Vagina (tissue), 2 donors: ENCODE data around the gene LHX2. TPM values are rescaled to one million over a fixed set of nuclear protein-coding genes. Genes with fewer than 3 reads are reported as not detected.

Experiments
- DNase-seq, 2 donors: peaks; one replicate each; pipeline ENCODE4 v3.0.0-alpha.2; 2017; ENCODE audit errors: extremely low spot score in 2 of 2
- H3K27ac ChIP-seq: fragments of 200-600 bp; sonication (generic); one replicate; pipeline ENCODE4 v1.5.1; 2019
- H3K27me3 ChIP-seq: fragments of 200-600 bp; sonication (generic); one replicate; pipeline ENCODE4 v1.5.1; 2019
- H3K36me3 ChIP-seq, 2 donors: fragments of 200-600 bp; sonication (generic); one replicate each; pipeline ENCODE4 v1.5.1; 2017 to 2019
- H3K4me1 ChIP-seq: fragments of 200-600 bp; sonication (generic); one replicate; pipeline ENCODE4 v1.5.1; 2019
- H3K4me3 ChIP-seq, 2 donors: fragments of 200-600 bp; sonication (generic); 1 replicate in 1 of 2; 2 replicates in 1 of 2; pipeline ENCODE4 v1.5.1; 2016 to 2019
- H3K9me3 ChIP-seq: fragments of 200-600 bp; sonication (generic); one replicate; pipeline ENCODE4 v1.5.1; 2019
- CTCF ChIP-seq, 3 experiments: fragments of 450-650 bp in 2 of 3; fragments of 200-600 bp in 1 of 3; sonication (generic) in 1 of 3; IDR thresholded peaks; one replicate each; pipeline ENCODE4 v1.5.1; 2017 to 2019; ENCODE audit warnings: antibody characterized with exemption in 3 of 3, mild to moderate bottlenecking in 2 of 3, moderate library complexity in 2 of 3
- POLR2A ChIP-seq, 2 donors: fragments of 450-650 bp; IDR thresholded peaks; one replicate each; pipeline ENCODE4 v1.6.1; 2017; ENCODE audit warnings: antibody characterized with exemption in 2 of 2, mild to moderate bottlenecking in 2 of 2, moderate library complexity in 2 of 2
- POLR2AphosphoS5 ChIP-seq, 2 donors: sonication (generic); formaldehyde crosslinking; IDR thresholded peaks; one replicate each; pipeline ENCODE4 v1.9.0; 2017; ENCODE audit warnings: antibody characterized with exemption in 2 of 2, mild to moderate bottlenecking in 2 of 2, low read depth in 1 of 2; ENCODE audit not compliant: insufficient read depth in 1 of 2
- intact Hi-C: fragments of 100-400 bp; cut with DNase I; formaldehyde crosslinking; loops from one replicate; pipeline ENCODE4 v1.15.1; 2023
- total RNA-seq: library from RNA; depleted of rRNA; stranded (reverse); fragments of >200 nt; gene quantifications from one replicate; pipeline ENCODE4 v1.2.3, GENCODE V29; 2016

The LHX2 gene
- total RNA-seq, 1 donor from 2014 or later: not detected

GRCh38 chr9:124050955-124051354 is 39.4 kb downstream of the LHX2 start:
- no peaks in the 10 kb centered on the region for H3K27me3 ChIP-seq
- no peak for DNase-seq
- H3K4me3 ChIP-seq: no peak overlapping the region
- intact Hi-C loops: no loop called here
- no peak for TF ChIP-seq POLR2AphosphoS5 (IDR thresholded peaks at IDR 0.05; ENCODE audit: insufficient read depth in 1 of 2, low read depth in 1 of 2)
- TF ChIP-seq POLR2A (IDR thresholded peaks at IDR 0.05): no peak
- no peak for TF ChIP-seq CTCF (IDR thresholded peaks at IDR 0.05)
- no peaks in the 10 kb centered on the region for H3K9me3 ChIP-seq
- H3K36me3 ChIP-seq: no peaks in the 10 kb centered on the region
- no peak overlapping the region for H3K27ac ChIP-seq
- peaks cover 1% of the 10 kb centered on the region for H3K4me1 ChIP-seq

GRCh38 chr9:124052401-124052800 is 40.8 kb downstream of the LHX2 start:
- intact Hi-C loops: no loop called here
- TF ChIP-seq CTCF (IDR thresholded peaks at IDR 0.05): no peak
- TF ChIP-seq POLR2A (IDR thresholded peaks at IDR 0.05): no peak
- TF ChIP-seq POLR2AphosphoS5 (IDR thresholded peaks at IDR 0.05; ENCODE audit: insufficient read depth in 1 of 2, low read depth in 1 of 2): no peak
- H3K4me3 ChIP-seq: no peak overlapping the region

GRCh38 chr9:124054582-124055227 is 43.1 kb downstream of the LHX2 start:
- DNase-seq: no peak
- no peak overlapping the region for H3K27ac ChIP-seq
- H3K36me3 ChIP-seq: no peaks in the 10 kb centered on the region
- no peaks in the 10 kb centered on the region for H3K27me3 ChIP-seq
- intact Hi-C loops: no loop called here
- no peaks in the 10 kb centered on the region for H3K9me3 ChIP-seq
- H3K4me1 ChIP-seq: no peaks in the 10 kb centered on the region
- no peak overlapping the region for H3K4me3 ChIP-seq
- TF ChIP-seq POLR2AphosphoS5 (IDR thresholded peaks at IDR 0.05; ENCODE audit: insufficient read depth in 1 of 2, low read depth in 1 of 2): no peak
- no peak for TF ChIP-seq POLR2A (IDR thresholded peaks at IDR 0.05)
- no peak for TF ChIP-seq CTCF (IDR thresholded peaks at IDR 0.05)

More at GRCh38 chr9:124052401-124052800, 40.8 kb downstream of the LHX2 start:
- Histone ChIP-seq H3K9me3 (no peaks in the 10 kb centered on the region), H3K27ac (no peak overlapping the region), H3K4me1 (no peaks in the 10 kb centered on the region), H3K27me3 (no peaks in the 10 kb centered on the region), H3K36me3 (no peaks in the 10 kb centered on the region)
- no peak for DNase-seq

- Histone ChIP-seq H3K4me3 (no peak overlapping the region), H3K27me3 (no peaks in the 10 kb centered on the region), H3K36me3 (no peaks in the 10 kb centered on the region), H3K9me3 (no peaks in the 10 kb centered on the region), H3K4me1 (no peaks in the 10 kb centered on the region), H3K27ac (no peak overlapping the region)
- no peak for DNase-seq
- TF ChIP-seq POLR2A (IDR thresholded peaks at IDR 0.05) (no peak), CTCF (IDR thresholded peaks at IDR 0.05) (no peak), POLR2AphosphoS5 (IDR thresholded peaks at IDR 0.05; ENCODE audit: insufficient read depth in 1 of 2, low read depth in 1 of 2) (no peak)
- intact Hi-C loops: no loop called here
Measured at GRCh38 chr9:124060844-124061605, 49.5 kb downstream of the LHX2 start.

GRCh38 chr9:124062172-124062571 is 50.6 kb downstream of the LHX2 start:
- H3K27ac ChIP-seq: no peak overlapping the region
- TF ChIP-seq POLR2AphosphoS5 (IDR thresholded peaks at IDR 0.05; ENCODE audit: insufficient read depth in 1 of 2, low read depth in 1 of 2): no peak
- TF ChIP-seq POLR2A (IDR thresholded peaks at IDR 0.05): no peak
- no peak for TF ChIP-seq CTCF (IDR thresholded peaks at IDR 0.05)
- DNase-seq: no peak
- H3K4me3 ChIP-seq: no peak overlapping the region
- intact Hi-C loops: no loop called here
- H3K36me3 ChIP-seq: no peaks in the 10 kb centered on the region
- no peaks in the 10 kb centered on the region for H3K9me3 ChIP-seq
- H3K4me1 ChIP-seq: no peaks in the 10 kb centered on the region
- H3K27me3 ChIP-seq: no peaks in the 10 kb centered on the region
